Thoracic aorta (tissue), 2 donors: Measurements from ENCODE around the gene TMEM270. TPM values are rescaled to one million over a fixed set of nuclear protein-coding genes. Genes with fewer than 3 reads are reported as not detected.

Experiments
- ATAC-seq: fragments of 150-250 bp; one replicate; pipeline ENCODE4 v1.8.0; 2017; ENCODE audit warnings: low read depth; ENCODE audit not compliant: insufficient number of reproducible peaks, low FRiP score
- DNase-seq: peaks from one replicate; pipeline ENCODE4 v3.0.0-alpha.2; 2020; ENCODE audit warnings: low spot score
- H3K27ac ChIP-seq, 2 donors: fragments of 200-600 bp; sonication (generic); 1 replicate in 1 of 2; 2 replicates in 1 of 2; pipeline ENCODE4 v1.5.1; 2016; ENCODE audit warnings: mild to moderate bottlenecking in 2 of 2, moderate library complexity in 2 of 2
- H3K27me3 ChIP-seq: fragments of 200-600 bp; sonication (generic); replicated peaks from 2 replicates; pipeline ENCODE4 v1.6.0; 2016; ENCODE audit warnings: mild to moderate bottlenecking; ENCODE audit not compliant: insufficient read depth
- H3K36me3 ChIP-seq: fragments of 200-600 bp; sonication (generic); one replicate; pipeline ENCODE4 v1.5.1; 2016
- H3K4me1 ChIP-seq, 2 donors: fragments of 200-600 bp; sonication (generic); 1 replicate in 1 of 2; 2 replicates in 1 of 2; pipeline versions ENCODE4 v1.5.1 to v1.6.0; 2016; ENCODE audit warnings: low read depth in 2 of 2, mild to moderate bottlenecking in 1 of 2; ENCODE audit not compliant: control insufficient read depth in 1 of 2
- H3K4me3 ChIP-seq: fragments of 200-600 bp; sonication (generic); 2 replicates; pipeline ENCODE4 v1.5.1; 2016; ENCODE audit warnings: mild to moderate bottlenecking
- H3K9me3 ChIP-seq: fragments of 200-600 bp; sonication (generic); 2 replicates; pipeline ENCODE4 v1.5.1; 2016
- total RNA-seq, 2 donors: library from RNA; depleted of rRNA; stranded (reverse); fragments of >200 nt; gene quantifications; one replicate each; pipeline versions ENCODE4 v1.1.0 to v1.2.3, GENCODE V29; 2016
- TF ChIP-seq, protein P1 (sequence below): fragments of 200-600 bp; sonication (generic); IDR thresholded peaks from one replicate; pipeline ENCODE4 v1.5.1; 2019; ENCODE audit warnings: antibody characterized with exemption

Gene TMEM270
- total RNA-seq, 2 donors from 2014 or later = not detected

DNA sequence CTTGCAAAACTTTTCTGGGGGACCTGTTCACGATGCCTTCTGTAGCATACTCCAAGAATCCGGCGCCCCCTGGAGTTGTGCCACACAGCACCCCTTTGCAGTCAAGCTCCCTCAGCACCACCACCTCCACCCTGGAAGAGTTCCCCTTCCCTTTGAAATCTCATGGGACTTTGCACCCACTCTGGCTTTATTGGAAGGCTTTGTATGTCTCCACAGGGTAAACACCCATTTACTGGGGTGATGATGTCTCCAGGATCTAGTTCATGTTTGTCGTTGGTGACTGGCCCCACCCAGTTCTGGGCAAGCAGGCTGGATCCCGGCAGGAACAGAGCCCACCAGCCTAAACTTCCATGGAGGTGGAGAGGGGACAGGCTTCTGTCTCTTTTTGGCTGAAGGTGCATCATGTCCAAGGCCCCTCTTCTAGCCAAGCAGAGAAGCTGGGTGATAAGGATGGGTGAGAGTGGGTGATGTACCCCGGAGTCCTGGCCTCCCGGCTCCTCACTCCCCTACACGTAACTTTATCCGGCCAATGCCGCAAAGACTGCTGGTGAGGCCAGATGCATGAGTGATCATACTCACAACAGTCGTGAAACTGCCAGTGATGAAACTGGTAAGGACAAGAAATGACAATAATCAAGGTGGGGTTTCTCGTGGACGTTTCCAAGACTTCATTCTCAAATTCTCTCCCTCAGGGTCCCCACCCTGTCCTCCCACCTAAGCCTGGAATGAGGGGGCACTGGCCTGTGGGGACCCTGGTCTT, 30.9 kb upstream of the TMEM270 start:
- H3K4me3 ChIP-seq = no peak overlapping the region
- H3K27ac ChIP-seq = no peak overlapping the region
- no peaks in the 10 kb centered on the region for H3K9me3 ChIP-seq
- H3K4me1 ChIP-seq = peaks cover 3 to 7% of the 10 kb centered on the region in 2 donors
- DNase-seq = no peak
- H3K36me3 ChIP-seq = no peaks in the 10 kb centered on the region
- TF ChIP-seq, protein P1, sequence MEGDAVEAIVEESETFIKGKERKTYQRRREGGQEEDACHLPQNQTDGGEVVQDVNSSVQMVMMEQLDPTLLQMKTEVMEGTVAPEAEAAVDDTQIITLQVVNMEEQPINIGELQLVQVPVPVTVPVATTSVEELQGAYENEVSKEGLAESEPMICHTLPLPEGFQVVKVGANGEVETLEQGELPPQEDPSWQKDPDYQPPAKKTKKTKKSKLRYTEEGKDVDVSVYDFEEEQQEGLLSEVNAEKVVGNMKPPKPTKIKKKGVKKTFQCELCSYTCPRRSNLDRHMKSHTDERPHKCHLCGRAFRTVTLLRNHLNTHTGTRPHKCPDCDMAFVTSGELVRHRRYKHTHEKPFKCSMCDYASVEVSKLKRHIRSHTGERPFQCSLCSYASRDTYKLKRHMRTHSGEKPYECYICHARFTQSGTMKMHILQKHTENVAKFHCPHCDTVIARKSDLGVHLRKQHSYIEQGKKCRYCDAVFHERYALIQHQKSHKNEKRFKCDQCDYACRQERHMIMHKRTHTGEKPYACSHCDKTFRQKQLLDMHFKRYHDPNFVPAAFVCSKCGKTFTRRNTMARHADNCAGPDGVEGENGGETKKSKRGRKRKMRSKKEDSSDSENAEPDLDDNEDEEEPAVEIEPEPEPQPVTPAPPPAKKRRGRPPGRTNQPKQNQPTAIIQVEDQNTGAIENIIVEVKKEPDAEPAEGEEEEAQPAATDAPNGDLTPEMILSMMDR = no peak
- ATAC-seq = no peak
- no peaks in the 10 kb centered on the region for H3K27me3 ChIP-seq

DNA sequence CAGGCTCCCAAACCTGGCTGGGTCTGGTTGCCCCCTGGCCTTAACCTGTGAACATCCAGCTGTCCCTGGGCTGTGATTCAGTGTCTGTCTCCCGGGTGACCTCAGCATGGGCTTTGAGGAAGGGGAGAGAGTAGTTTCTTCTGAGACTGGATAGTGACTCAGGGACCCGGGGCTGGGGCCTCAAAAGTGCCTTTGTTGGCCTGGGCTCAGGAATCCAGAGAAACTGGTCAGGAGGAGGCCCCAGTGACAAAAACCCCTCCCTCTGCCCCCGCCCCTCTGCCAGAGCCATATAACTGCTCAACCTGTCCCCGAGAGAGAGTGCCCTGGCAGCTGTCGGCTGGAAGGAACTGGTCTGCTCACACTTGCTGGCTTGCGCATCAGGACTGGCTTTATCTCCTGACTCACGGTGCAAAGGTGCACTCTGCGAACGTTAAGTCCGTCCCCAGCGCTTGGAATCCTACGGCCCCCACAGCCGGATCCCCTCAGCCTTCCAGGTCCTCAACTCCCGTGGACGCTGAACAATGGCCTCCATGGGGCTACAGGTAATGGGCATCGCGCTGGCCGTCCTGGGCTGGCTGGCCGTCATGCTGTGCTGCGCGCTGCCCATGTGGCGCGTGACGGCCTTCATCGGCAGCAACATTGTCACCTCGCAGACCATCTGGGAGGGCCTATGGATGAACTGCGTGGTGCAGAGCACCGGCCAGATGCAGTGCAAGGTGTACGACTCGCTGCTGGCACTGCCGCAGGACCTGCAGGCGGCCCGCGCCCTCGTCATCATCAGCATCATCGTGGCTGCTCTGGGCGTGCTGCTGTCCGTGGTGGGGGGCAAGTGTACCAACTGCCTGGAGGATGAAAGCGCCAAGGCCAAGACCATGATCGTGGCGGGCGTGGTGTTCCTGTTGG, 30.0 kb upstream of the TMEM270 start, which contains the start of gene CLDN4:
Gene CLDN4 (plus strand): TSS at position 316 of the 903 bp plus-strand sequence. CDS start 206 bp downstream, at position 522.
- no peaks in the 10 kb centered on the region for H3K9me3 ChIP-seq
- DNase-seq (no peak), ATAC-seq (no peak)
- no peak within 1 kb of the TSS for H3K27ac ChIP-seq
- H3K36me3 ChIP-seq = no peaks in the 10 kb centered on the region
- no peaks in the 10 kb centered on the region for H3K27me3 ChIP-seq
- H3K4me1 ChIP-seq = peaks cover 3 to 7% of the 10 kb centered on the region in 2 donors
- no peak within 1 kb of the TSS for H3K4me3 ChIP-seq
- TF ChIP-seq, protein P1 = no peak

DNA sequence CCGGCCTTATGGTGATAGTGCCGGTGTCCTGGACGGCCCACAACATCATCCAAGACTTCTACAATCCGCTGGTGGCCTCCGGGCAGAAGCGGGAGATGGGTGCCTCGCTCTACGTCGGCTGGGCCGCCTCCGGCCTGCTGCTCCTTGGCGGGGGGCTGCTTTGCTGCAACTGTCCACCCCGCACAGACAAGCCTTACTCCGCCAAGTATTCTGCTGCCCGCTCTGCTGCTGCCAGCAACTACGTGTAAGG, 29.4 kb upstream of the TMEM270 start:
- no peak for ATAC-seq

DNA sequence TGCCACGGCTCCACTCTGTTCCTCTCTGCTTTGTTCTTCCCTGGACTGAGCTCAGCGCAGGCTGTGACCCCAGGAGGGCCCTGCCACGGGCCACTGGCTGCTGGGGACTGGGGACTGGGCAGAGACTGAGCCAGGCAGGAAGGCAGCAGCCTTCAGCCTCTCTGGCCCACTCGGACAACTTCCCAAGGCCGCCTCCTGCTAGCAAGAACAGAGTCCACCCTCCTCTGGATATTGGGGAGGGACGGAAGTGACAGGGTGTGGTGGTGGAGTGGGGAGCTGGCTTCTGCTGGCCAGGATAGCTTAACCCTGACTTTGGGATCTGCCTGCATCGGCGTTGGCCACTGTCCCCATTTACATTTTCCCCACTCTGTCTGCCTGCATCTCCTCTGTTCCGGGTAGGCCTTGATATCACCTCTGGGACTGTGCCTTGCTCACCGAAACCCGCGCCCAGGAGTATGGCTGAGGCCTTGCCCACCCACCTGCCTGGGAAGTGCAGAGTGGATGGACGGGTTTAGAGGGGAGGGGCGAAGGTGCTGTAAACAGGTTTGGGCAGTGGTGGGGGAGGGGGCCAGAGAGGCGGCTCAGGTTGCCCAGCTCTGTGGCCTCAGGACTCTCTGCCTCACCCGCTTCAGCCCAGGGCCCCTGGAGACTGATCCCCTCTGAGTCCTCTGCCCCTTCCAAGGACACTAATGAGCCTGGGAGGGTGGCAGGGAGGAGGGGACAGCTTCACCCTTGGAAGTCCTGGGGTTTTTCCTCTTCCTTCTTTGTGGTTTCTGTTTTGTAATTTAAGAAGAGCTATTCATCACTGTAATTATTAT, 28.9 kb upstream of the TMEM270 start:
- no peaks in the 10 kb centered on the region for H3K27me3 ChIP-seq
- no peak overlapping the region for H3K4me3 ChIP-seq
- DNase-seq (no peak), ATAC-seq (no peak)
- TF ChIP-seq, protein P1 = no peak
- H3K27ac ChIP-seq = no peak overlapping the region
- no peaks in the 10 kb centered on the region for H3K9me3 ChIP-seq
- H3K4me1 ChIP-seq = peaks cover 3 to 7% of the 10 kb centered on the region in 2 donors
- no peaks in the 10 kb centered on the region for H3K36me3 ChIP-seq

More for the DNA sequence above, 29.4 kb upstream of the TMEM270 start:
- no peak overlapping the region for H3K4me3 ChIP-seq
- no peaks in the 10 kb centered on the region for H3K9me3 ChIP-seq
- TF ChIP-seq, protein P1 = no peak
- no peaks in the 10 kb centered on the region for H3K27me3 ChIP-seq
- no peak for DNase-seq
- H3K36me3 ChIP-seq = no peaks in the 10 kb centered on the region
- H3K27ac ChIP-seq = no peak overlapping the region
- peaks cover 3 to 7% of the 10 kb centered on the region in 2 donors for H3K4me1 ChIP-seq
